Retinal pigment epithelial cell (primary cell): ENCODE measurements around the gene MRPL51.

Experiments
- DNase-seq: peaks from one replicate; pipeline ENCODE4 v3.0.0-alpha.2; 2010; ENCODE audit warnings: low read depth
- H3K4me3 ChIP-seq: 2 replicates; pipeline ENCODE4 v1.5.1; 2011; ENCODE audit warnings: mild to moderate bottlenecking, low read length, control low read depth, moderate library complexity
- TF ChIP-seq, protein P1 (sequence below): conservative IDR thresholded peaks from 2 replicates; pipeline ENCODE4 v1.5.1; 2011; ENCODE audit warnings: low read depth, low read length, control low read depth, inconsistent platforms

Gene MRPL51

DNA sequence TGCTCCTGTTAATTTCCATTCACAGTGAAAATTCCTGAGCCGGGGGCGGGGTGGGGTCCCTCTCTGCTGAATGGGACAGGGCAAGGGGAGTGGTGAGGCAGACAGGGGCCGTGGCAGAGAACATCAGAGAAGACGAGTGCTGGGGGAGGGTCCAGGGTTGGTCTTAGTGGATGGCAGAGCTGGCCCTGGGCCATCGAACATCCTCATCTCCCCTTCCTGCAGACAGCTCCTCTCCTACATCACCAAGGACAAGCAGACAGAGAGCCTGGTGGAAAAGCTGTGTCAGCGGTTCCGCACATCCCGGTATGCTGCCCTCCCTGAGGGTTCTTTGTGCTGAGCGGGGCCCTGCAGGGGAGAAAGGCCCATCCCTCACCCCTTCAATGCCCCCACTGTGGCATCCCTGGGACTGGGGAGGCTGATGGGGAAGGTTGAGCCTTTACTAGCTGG lies 36.3 kb upstream of the MRPL51 start:
- DNase-seq, result no peak
- no peak overlapping the region for H3K4me3 ChIP-seq
- TF ChIP-seq, protein P1, sequence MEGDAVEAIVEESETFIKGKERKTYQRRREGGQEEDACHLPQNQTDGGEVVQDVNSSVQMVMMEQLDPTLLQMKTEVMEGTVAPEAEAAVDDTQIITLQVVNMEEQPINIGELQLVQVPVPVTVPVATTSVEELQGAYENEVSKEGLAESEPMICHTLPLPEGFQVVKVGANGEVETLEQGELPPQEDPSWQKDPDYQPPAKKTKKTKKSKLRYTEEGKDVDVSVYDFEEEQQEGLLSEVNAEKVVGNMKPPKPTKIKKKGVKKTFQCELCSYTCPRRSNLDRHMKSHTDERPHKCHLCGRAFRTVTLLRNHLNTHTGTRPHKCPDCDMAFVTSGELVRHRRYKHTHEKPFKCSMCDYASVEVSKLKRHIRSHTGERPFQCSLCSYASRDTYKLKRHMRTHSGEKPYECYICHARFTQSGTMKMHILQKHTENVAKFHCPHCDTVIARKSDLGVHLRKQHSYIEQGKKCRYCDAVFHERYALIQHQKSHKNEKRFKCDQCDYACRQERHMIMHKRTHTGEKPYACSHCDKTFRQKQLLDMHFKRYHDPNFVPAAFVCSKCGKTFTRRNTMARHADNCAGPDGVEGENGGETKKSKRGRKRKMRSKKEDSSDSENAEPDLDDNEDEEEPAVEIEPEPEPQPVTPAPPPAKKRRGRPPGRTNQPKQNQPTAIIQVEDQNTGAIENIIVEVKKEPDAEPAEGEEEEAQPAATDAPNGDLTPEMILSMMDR, result no peak

DNA sequence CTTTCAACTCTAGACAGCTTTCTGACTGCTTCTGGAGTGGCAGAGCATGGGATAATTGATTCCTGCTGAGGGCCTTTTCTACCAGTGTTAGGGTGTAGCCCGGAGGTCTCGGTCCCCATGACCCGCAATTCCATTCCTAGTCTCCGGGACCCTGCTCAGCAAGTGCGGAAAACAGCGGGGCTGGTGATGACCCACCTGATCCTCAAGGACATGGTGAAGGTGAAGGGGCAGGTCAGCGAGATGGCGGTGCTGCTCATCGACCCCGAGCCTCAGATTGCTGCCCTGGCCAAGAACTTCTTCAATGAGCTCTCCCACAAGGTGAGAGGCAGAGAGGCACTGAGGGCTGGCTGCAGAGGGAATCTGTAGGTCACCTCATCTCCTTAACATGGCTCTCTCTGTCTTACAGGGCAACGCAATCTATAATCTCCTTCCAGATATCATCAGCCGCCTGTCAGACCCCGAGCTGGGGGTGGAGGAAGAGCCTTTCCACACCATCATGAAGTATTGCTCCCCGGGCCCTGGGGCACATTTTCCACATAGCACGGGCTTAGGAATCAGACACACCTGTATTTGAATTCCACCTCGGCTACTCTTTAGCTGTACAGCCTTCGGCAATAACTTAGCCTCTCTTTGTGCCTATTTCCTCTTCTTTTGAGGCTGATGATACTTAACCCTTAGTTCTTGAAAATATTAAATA lies 35.6 kb upstream of the MRPL51 start:
- DNase-seq, result no peak
- TF ChIP-seq, protein P1, result no peak
- H3K4me3 ChIP-seq, result no peak overlapping the region

DNA sequence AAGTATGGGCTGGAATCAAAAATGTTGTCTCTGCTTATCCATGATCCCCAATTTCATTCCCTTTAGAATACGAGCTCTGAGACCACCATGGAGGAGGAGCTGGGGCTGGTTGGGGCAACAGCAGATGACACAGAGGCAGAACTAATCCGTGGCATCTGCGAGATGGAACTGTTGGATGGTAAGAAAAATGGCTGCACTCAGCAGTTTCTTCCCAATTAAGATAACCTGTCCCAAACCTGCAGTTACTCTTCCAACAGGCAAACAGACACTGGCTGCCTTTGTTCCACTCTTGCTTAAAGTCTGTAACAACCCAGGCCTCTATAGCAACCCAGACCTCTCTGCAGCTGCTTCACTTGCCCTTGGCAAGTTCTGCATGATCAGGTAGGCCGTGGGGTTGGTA lies 34.6 kb upstream of the MRPL51 start:
- TF ChIP-seq, protein P1, result no peak
- H3K4me3 ChIP-seq, result no peak overlapping the region
- DNase-seq, result no peak

DNA sequence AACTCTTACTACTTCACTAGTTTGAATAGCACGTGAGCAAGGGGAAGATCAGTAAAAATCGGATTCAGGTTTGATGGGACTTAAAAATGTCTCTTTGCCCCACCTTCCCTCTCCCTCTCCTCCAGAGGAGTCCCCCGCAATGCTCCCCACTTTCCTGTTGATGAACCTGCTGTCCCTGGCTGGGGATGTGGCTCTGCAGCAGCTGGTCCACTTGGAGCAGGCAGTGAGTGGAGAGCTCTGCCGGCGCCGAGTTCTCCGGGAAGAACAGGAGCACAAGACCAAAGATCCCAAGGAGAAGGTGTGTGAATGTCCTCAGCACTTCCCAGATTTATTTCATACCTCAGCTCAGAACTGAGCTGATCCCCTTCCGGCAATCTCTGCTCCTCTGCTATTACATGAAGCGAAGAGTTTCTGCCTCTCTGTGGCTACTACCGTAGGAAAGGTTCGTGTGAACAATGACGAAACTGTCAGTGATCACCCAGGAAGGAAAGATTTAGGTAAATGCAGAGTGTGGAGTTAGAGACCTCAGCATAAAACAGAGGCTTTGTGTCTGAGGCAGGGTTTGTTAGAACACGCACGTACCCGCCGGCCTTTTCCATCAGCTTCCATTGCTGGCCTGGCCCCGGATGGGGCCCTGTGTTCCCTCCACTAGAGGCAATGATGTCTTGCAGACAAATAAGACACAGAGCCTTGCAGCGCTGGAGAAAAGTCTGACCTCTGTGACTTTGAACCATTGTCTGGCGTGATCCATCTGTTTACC lies 33.9 kb upstream of the MRPL51 start:
- DNase-seq, result no peak
- no peak overlapping the region for H3K4me3 ChIP-seq
- TF ChIP-seq, protein P1, result no peak

DNA sequence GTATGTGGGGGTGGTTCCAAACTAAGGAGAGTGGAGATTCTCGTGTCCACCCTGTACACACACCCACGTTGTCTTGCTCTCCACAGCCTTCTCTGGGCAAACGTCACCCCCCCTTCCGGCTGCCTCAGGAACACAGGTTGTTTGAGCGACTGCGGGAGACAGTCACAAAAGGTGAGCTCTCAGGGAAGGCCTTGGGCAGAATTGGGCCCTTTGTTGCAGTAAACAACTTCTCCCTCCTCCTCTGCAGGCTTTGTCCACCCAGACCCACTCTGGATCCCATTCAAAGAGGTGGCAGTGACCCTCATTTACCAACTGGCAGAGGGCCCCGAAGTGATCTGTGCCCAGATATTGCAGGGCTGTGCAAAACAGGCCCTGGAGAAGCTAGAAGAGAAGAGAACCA lies 33.1 kb upstream of the MRPL51 start:
- no peak for DNase-seq
- TF ChIP-seq, protein P1, result no peak

DNA sequence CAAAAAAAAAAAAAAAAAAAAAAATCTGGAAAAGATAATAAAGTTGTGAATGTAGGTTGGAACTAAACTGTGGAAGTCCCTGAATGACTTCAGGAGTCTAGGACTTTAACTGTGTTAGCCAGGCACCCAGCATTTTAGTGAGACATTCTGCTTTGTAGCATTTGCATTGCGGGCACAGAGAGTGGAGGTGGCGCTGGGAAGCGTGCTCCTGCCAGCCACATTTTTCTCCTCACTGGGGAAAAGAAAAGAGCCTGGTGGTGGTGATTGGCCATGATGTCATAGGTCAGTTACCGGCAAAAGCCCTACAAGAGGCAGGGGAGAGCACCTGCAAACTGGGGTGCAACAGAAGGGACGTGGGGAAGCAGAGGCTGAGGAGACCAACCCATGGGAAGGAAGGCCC lies 31.6 kb upstream of the MRPL51 start:
- TF ChIP-seq, protein P1, result no peak
- H3K4me3 ChIP-seq, result no peak overlapping the region
- DNase-seq, result no peak

More for the DNA sequence above, 33.1 kb upstream of the MRPL51 start:
- H3K4me3 ChIP-seq, result no peak overlapping the region

DNA sequence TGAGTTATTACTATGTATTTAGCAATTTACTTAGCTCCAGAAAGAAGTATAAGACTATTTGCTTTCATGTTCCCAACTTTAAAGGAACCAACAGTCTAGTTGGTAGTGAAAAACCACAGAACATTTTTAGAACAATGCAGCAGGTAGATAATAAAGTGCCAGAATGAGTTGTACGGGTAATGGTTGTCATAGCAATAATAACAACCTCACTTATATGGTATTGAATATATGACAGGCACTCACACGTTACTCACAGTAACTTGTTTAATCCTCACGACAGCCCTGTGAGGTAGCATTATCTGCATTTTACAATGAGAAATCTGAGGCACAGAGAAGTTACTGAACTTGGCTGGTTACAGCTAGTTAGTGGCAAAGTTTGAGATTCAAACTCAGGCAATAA lies 30.6 kb upstream of the MRPL51 start:
- TF ChIP-seq, protein P1, result no peak
- H3K4me3 ChIP-seq, result no peak overlapping the region
- no peak for DNase-seq
